Upper lobe of left lung (tissue), 6 donors: ENCODE data around the gene RCOR2. TPM values are rescaled to one million over a fixed set of nuclear protein-coding genes. Genes with fewer than 3 reads are reported as not detected.
A peak's percentile ranks its signal among the peaks of the same experiment; 100 is the strongest.

Source experiments
- ATAC-seq, 2 donors: fragments of 200-7000 bp; cut with Tn5 transposase; one replicate each; pipeline ENCODE4 v1.9.1; 2022; ENCODE audit warnings: mild to moderate bottlenecking in 2 of 2, moderate library complexity in 2 of 2; ENCODE audit not compliant: low FRiP score in 2 of 2
- DNase-seq, 2 donors: peaks; one replicate each; pipeline ENCODE4 v3.0.0-alpha.2; 2019 to 2020
- H3K27ac ChIP-seq, 4 donors: fragments of 200-600 bp; sonication (generic); one replicate each; pipeline ENCODE4 v1.5.1; 2016 to 2019
- H3K27me3 ChIP-seq, 4 donors: fragments of 200-600 bp; sonication (generic); one replicate each; pipeline ENCODE4 v1.5.1; 2017 to 2019
- H3K36me3 ChIP-seq, 4 donors: fragments of 200-600 bp; sonication (generic); one replicate each; pipeline ENCODE4 v1.5.1; 2016 to 2019
- H3K4me1 ChIP-seq, 4 donors: fragments of 200-600 bp; sonication (generic); one replicate each; pipeline ENCODE4 v1.5.1; 2018 to 2019
- H3K4me3 ChIP-seq, 4 donors: fragments of 200-600 bp; sonication (generic); one replicate each; pipeline ENCODE4 v1.5.1; 2017 to 2019; ENCODE audit warnings: mild to moderate bottlenecking in 2 of 4, moderate library complexity in 1 of 4
- H3K9me3 ChIP-seq, 4 donors: fragments of 200-600 bp; sonication (generic); one replicate each; pipeline ENCODE4 v1.5.1; 2018 to 2019
- EP300 ChIP-seq, 4 donors: sonication (generic); formaldehyde crosslinking; IDR thresholded peaks; one replicate each; pipeline ENCODE4 v1.5.1; 2017; ENCODE audit warnings: antibody characterized with exemption in 4 of 4, control low read depth in 2 of 4
- POLR2A ChIP-seq, 4 donors: fragments of 450-650 bp; IDR thresholded peaks; one replicate each; pipeline ENCODE4 v1.5.1; 2016 to 2017; ENCODE audit warnings: antibody characterized with exemption in 4 of 4, mild to moderate bottlenecking in 2 of 4
- POLR2AphosphoS5 ChIP-seq, 2 donors: sonication (generic); formaldehyde crosslinking; IDR thresholded peaks; one replicate each; pipeline ENCODE4 v1.5.1; 2017; ENCODE audit warnings: antibody characterized with exemption in 2 of 2
- WGBS, 2 donors: methylation state at CpG; one replicate each; pipeline ENCODE4 v1.1.5; 2017 to 2018; 5-methylcytosine and 5-hydroxymethylcytosine counted together
- total RNA-seq, 6 donors: library from RNA; depleted of rRNA in 4 of 6; stranded (reverse); fragments of >200 nt in 4 of 6; gene quantifications; one replicate each; pipeline versions ENCODE4 v1.1.0 to v1.2.1, GENCODE V29; 2016 to 2021
- TF ChIP-seq, protein P1 (sequence below), 6 experiments: fragments of 450-650 bp in 4 of 6; fragments of 200-600 bp in 2 of 6; sonication (generic) in 2 of 6; IDR thresholded peaks; one replicate each; pipeline ENCODE4 v1.5.1; 2016 to 2019; ENCODE audit warnings: antibody characterized with exemption in 6 of 6
- donor health status: DM: no; HTN: no; CAD: no; lungs with moderate emphysema.
- donor health status: DM: no; HTN: yes; CAD: no; lungs with severe emphysema.

RCOR2 gene
- total RNA-seq, 6 donors from 2014 or later, result 0.14 to 0.40 TPM; not detected in 4

DNA sequence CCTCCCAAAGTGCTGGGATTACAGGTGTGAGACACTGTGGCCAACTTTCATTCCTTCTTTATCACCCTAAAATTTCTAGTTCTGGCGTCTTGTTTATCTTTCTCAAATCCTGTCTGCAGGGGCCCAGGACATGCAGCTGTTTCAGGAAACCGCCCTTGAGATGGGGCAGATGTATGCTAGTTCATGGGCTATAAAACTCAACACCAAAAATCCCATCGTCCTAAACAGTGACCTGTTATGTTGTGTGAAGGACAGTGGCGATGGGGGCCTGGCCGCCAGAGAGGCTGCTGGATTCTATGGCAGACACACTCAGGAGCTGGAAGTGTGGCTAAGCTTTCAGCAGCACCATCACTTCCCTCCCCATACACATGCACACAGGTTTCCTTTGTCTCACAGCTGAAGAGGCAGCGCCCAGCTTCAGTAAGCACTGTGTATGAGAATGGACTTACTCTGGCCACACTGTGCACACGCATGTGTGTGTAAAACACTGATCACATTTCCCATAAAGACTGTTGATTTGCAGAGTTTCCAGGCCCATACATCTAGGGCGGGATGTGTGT lies 41.4 kb downstream of the RCOR2 start:
- no peak overlapping the region for H3K27ac ChIP-seq
- H3K4me1 ChIP-seq, result peaks cover 47 to 70% (median 59%) of the 10 kb centered on the region in 4 donors
- no peaks in the 10 kb centered on the region for H3K27me3 ChIP-seq
- peaks cover 0 to 7% (median 0%) of the 10 kb centered on the region in 4 donors for H3K36me3 ChIP-seq
- WGBS, 2 donors, result 88 to 93% methylated on average over 7 to 8 of the region's 8 CpGs
- H3K9me3 ChIP-seq, result no peaks in the 10 kb centered on the region
- no peak for ATAC-seq
- TF ChIP-seq POLR2A (IDR thresholded peaks at IDR 0.05), result no peak
- no peak for TF ChIP-seq POLR2AphosphoS5 (IDR thresholded peaks at IDR 0.05)
- TF ChIP-seq, protein P1, sequence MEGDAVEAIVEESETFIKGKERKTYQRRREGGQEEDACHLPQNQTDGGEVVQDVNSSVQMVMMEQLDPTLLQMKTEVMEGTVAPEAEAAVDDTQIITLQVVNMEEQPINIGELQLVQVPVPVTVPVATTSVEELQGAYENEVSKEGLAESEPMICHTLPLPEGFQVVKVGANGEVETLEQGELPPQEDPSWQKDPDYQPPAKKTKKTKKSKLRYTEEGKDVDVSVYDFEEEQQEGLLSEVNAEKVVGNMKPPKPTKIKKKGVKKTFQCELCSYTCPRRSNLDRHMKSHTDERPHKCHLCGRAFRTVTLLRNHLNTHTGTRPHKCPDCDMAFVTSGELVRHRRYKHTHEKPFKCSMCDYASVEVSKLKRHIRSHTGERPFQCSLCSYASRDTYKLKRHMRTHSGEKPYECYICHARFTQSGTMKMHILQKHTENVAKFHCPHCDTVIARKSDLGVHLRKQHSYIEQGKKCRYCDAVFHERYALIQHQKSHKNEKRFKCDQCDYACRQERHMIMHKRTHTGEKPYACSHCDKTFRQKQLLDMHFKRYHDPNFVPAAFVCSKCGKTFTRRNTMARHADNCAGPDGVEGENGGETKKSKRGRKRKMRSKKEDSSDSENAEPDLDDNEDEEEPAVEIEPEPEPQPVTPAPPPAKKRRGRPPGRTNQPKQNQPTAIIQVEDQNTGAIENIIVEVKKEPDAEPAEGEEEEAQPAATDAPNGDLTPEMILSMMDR (IDR thresholded peaks at IDR 0.05), result no peak
- no peak for TF ChIP-seq EP300 (IDR thresholded peaks at IDR 0.05)
- H3K4me3 ChIP-seq, result no peak overlapping the region
- no peak for DNase-seq

DNA sequence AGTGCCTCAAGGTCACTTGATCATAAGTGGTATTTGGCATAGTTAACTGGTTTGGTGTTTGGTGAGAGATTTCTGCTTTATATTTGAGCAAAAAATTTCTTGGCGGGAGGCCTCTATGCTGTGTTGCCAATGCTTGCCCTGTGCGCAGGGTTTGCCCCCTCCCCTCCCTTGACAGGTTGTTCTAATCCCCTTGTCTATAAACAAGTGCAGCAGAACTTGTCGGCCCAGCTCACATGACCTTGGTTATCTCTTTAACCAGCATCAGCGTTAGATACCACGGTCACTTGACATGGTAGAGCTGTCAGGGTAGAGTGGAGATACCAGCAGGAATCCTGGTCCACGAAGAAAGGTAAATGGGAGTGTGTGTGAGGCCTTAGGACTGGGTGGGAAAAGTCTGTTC lies 42.5 kb downstream of the RCOR2 start:
- no peak overlapping the region for H3K4me3 ChIP-seq
- H3K27me3 ChIP-seq, result no peaks in the 10 kb centered on the region
- peaks cover 49 to 72% (median 62%) of the 10 kb centered on the region in 4 donors for H3K4me1 ChIP-seq
- peaks cover 0 to 7% (median 0%) of the 10 kb centered on the region in 4 donors for H3K36me3 ChIP-seq
- WGBS, 2 donors, result 35 to 47% methylated on average over 6 of the region's 6 CpGs
- no peaks in the 10 kb centered on the region for H3K9me3 ChIP-seq
- TF ChIP-seq POLR2A (IDR thresholded peaks at IDR 0.05), result no peak
- TF ChIP-seq, protein P1 (IDR thresholded peaks at IDR 0.05), result no peak
- TF ChIP-seq POLR2AphosphoS5 (IDR thresholded peaks at IDR 0.05), result no peak
- ATAC-seq, result no peak
- H3K27ac ChIP-seq, result peak overlapping the region in 2 of 4 donors; percentile 0 to 49
- no peak for DNase-seq

DNA sequence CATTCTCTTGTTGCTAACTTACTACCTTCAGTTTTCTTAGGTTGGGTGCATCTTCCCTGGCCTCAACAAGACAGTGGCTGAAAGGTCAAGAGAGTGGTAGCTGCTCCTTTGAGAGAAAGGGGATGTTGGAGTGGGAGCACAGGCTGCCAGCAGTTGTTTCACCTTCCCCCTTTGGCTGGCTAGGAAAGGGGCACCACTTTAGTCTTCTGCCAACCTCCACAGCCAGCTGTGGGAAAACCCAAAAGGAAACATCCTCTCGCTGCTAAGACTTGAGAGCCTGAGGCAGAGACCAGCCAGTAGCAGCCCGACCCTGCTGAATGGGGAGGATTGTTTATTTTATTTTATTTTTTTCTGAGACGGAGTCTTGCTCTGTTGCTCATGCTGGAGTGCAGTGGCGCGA lies 43.7 kb downstream of the RCOR2 start:
- no peaks in the 10 kb centered on the region for H3K27me3 ChIP-seq
- 62 to 66% methylated on average over 5 of the region's 5 CpGs for WGBS, 2 donors
- H3K9me3 ChIP-seq, result no peaks in the 10 kb centered on the region
- peaks cover 59 to 76% (median 71%) of the 10 kb centered on the region in 4 donors for H3K4me1 ChIP-seq
- TF ChIP-seq POLR2A (IDR thresholded peaks at IDR 0.05), result no peak
- TF ChIP-seq EP300 (IDR thresholded peaks at IDR 0.05), result no peak
- TF ChIP-seq, protein P1 (IDR thresholded peaks at IDR 0.05), result no peak
- no peak for TF ChIP-seq POLR2AphosphoS5 (IDR thresholded peaks at IDR 0.05)
- no peak for DNase-seq
- no peaks in the 10 kb centered on the region for H3K36me3 ChIP-seq
- ATAC-seq, result no peak
- H3K4me3 ChIP-seq, result no peak overlapping the region
- peak overlapping the region; percentile 47 to 69 (median 58) for H3K27ac ChIP-seq

DNA sequence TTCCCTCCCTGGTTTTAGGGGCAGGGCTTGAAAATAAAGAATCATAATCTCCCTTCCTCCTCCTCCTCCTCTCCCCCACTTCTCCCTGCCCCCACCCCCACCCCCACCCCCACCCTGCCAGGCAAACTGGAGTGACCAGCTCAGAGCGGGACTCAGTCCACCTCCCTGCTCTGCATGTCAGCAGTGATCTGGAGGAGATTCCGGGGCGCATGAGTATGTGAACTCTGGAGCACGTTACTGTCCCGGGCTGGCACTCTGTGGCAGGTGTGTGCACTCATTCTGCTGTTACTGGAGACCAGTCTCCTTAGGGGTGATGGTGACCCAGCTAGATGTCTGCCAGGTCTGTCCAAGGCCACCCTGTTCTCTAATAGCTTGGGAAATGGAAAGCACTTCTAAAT lies 44.2 kb downstream of the RCOR2 start:
- DNase-seq (peak in 1 of 2 donors; percentile 69), ATAC-seq (peak in 1 of 2 donors; percentile 17)
- Histone ChIP-seq H3K27me3 (no peaks in the 10 kb centered on the region), H3K4me1 (peaks cover 64 to 78% (median 76%) of the 10 kb centered on the region in 4 donors), H3K27ac (peak overlapping the region; percentile 47 to 69 (median 66)), H3K4me3 (no peak overlapping the region), H3K36me3 (no peaks in the 10 kb centered on the region), H3K9me3 (no peaks in the 10 kb centered on the region)
- TF ChIP-seq POLR2A (IDR thresholded peaks at IDR 0.05) (no peak), POLR2AphosphoS5 (IDR thresholded peaks at IDR 0.05) (no peak), EP300 (IDR thresholded peaks at IDR 0.05) (no peak)
- TF ChIP-seq, protein P1 (IDR thresholded peaks at IDR 0.05), result no peak
- 51 to 65% methylated on average over 2 to 4 of the region's 5 CpGs for WGBS, 2 donors
